ENCODE results near the gene KCNA4.

DNA sequence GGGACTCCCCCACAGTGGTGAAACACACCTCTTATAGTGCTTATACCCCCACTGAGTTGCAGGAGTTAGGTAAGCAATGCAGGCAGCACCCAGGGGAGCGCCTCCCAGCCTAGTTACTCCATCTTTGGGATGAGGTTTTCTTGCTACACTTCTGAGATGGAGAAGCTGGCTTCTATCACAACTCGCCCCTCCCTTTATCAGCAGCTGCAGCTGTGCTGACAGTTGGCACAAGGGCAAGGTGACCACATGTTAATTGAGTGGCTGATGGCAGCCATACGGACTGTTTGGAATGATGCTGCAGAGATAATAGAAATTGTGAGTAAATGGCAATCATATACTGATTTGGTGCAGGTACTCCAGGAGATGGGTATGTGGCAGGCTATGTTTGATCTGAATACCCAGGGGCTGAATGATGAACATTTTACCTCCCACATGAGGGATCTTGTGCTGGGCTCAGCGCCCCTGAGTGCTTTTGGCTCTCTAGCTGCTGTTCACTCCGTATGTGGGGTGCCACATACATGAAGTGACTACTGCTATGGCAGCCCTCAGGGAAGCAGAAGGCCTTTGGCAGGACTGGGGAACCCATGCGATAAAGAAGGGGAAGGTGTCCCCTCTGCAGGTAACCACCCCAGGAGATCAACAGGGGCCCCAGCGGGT is 29.2 kb upstream of the KCNA4 start:
- TF ChIP-seq CTCF (conservative IDR thresholded peaks at IDR 0.05; ENCODE audit: low read depth, low read length) (no peak), EZH2 (IDR thresholded peaks at IDR 0.05; ENCODE audit: borderline replicate concordance, low read depth, low read length, poor library complexity, severe bottlenecking) (no peak)

All from A673 (cell line).